ENCODE measurements around the gene GHRH.

The GHRH gene

DNA sequence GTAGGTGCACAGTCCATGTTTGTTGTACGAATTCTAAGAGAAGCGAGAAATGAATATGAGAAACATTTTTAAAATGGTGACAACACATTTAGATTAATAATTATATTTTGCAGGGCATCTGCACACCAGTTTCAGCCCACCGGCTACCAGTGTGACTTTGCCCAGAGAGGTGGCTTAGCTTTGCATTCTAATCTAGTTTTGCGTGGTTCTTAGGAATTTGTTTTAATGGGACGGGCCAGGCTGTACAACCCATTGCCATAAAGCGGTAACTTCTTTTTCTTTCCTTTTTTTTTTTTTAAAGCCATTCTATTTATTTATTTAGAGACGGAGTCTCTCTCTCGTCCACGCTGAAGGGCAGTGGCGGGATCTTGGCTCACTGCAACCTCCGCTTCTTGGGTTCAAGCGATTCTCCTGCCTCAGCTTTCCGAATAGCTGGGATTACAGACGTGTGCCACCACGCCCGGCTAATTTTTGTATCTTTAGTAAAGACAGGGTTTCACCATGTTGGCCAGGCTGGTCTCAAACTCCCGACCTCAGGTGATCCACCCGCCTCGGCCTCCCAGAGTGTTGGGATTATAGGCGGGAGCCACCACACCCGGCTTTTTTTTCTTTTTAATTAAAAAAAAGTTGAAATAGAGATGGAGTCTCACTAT is 28.7 kb upstream of the GHRH start:
- DNase-seq: no peak

DNA sequence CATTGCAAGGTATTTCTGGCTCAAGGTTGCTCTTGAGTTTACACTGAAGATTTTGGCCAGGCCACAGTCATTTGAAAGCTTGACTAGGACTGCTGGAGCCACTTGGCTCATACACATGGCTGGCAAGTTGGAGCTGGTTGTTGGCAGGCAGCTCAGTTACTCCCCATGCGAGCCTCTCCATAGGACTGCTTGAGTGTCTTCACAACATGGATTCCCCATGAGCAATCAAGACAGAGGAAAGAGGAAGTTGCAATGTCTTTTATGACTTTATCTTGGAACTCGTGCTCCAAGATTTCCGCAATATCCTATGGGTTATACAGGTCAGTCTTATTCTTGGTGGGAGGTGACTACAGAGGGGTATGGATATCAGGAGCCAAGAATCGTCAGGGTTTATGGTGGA is 26.5 kb upstream of the GHRH start:
- no peak for DNase-seq

DNA sequence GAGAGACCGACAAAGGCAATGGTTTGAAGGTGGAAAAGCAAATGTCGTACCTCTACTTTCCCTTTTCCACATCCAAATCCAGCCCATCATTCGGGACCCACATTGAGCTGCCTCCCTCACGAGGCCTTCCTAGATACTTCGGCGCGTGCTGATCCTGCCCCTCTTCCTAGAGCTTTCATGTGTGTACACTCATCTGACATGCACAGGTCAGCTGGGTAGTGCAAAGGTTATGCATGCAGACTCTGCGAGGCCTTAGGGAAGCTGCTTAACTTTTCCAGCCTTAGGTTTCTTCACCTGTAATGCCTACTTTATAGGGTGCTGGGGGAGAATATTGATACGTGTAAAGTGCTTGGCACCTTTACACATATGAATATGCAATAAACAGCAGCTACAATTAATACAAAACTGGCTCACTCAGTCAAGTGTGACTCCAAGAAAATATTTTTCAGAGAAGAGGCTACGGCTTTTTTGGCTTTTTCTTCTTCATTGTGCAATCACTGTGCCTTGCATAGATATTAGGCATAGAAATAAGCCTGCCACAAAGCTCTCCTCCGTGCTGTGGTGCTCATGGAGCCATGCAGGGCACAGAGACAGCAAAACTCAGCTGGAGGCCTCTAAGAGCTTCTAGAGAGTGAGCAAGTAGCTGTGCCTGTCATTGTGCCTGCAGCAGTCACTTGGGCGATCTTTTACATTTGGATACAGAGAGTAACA is 24.2 kb upstream of the GHRH start:
- DNase-seq: no peak

DNA sequence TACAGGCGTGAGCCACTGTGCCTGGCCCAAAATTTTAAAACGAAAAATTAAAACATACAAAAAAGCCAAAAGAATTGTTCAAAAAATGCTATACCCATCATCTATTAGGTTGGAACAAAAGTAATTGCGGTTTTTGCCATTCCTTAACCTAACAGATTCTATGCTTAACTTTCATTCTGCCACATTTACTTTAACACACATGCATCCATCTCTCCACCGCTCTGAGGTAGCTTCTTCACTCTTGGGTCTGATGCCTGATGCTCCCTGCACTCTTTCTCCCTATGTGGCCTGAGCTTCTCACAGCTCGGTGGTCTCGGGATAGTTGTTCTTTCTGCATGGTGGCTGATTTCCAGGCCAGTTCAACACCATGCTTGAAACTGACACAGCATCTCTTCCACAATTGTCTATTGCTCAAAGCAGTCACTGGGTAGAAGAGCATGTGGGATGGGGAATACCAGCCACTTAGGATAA is 23.1 kb upstream of the GHRH start:
- DNase-seq: no peak

DNA sequence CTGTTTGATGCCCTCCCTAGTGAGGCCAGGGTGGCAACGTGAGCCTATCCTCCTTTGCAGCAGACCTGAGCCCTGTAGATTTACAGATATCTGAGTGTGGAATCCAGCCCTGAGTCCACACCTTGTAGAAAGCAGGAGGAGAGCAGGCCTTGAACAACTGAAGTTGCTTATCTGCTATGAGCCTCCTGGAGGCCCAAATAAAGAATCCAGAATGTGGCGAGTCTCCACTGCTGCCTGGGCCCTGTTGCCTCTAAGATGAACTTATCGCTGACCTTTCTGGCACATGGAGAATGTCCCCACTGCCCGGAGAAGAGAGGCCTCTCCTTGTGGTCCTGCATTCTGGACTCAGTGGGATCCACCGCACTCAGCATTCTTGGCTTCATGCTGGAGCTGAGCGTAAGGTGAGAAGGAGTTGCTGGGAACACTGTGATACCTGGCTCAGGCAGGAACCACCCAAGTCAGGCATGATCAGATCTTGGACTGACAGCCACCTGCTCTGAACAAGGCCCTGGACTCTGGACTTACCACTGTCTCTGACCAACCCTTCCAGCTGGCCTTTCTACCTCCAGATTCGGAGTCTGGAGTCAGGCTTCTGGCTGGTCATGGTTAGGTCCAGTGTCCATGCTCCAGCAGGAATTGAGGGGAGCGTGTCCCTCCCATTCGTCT is 22.0 kb upstream of the GHRH start:
- DNase-seq: no peak

DNA sequence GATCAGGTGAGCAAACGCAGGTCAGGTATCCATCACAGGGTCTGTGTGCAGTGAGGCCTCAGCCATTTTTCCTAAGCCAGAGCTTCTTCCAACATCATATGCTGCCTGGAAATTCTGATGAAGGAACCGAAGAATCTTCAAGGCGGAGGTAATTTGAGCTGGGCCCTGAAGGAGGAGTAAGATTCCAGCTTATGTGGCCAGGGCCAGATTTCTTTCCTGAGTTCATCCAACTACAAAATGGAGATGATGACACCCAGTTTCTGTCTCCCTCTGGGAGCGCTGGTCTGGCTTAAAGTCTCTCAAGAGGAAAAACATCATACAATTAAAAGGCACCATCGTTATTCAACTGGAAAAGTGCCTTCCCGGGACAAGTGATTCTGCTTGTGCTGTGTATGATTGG is 20.9 kb upstream of the GHRH start:
- peak; percentile 50 for DNase-seq

DNA sequence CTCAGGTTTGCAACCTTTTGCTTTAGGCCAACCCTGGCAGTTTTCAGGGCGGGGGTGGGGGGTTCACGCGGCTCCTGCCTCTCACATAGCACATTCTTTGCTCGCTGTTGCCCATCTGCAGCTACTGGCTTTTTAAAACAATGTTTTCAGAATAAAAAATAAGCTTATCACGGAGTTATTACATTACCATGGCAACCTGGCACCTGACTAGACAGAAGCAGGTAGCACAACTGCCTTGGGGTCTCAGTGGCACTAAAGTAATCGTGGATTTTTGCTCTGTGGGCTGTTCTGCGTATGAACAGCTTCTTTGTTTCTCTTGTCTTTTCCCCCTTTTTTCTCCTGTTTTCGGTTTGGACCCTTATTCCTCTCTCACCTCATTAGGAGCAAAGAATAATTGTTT is 18.8 kb upstream of the GHRH start:
- no peak for DNase-seq

DNA sequence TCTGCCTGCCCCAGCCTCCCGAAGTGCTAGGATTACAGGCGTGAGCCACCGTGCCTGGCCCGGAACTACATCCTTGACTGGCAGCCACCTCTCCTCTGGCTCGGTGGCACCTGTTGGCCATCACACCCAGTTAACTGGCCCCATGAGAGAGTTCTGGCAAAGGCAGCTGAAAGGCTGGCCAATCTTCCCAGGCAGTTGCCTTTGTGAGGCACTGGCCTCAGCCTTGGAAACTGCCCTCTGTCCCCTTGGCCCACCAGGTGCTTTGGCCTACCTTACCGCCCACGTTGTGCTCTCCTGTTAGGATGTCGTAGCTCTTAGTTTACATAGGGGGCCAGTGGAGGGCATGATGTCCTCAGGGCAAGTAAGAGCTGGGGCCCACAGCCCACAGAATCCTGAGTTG is 18.2 kb upstream of the GHRH start:
- DNase-seq: no peak

DNA sequence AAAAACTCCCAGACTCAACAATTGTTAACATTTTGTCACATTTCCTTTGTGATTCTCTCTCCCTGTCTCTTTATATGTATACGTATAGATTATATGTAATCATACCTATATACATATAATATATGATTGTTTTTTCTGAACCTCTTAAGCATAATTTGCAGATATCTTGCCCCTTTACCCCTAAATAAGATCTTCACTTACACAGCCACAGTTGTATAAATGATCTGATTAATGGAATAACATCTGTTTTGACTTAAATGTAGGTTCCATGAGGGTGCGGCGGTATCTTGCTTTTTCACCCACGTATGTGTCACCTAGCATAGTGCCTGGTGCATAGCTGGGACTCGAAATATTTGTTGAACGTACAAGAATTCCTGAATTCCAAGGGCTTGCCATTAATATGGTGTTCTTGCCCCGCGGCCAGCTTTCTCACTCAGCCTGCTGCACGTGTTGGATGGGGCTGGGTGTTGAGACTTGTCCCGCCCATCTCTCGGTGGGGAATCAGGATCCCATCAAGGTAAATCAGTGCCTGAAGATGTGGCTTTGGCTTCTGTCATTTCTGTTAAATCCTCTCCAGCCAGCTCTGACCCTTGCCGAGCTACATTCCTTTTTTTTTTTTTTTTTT is 17.5 kb upstream of the GHRH start:
- DNase-seq: no peak

DNA sequence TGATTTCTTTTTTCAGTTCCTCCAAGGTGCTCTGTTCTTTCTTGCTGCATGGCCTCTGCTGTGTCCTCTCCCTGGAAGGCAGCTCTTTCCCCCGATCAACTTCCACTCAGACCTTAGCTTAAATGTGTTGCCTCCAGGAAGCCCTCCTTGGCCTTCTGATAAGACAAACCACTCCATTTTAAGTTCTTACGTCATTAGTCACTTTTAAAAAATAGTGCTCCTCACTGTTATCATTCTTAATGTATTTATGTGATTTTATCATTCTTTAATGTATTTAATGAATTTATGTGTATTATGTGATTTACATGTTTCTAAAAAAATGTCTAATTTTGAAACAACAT is 15.6 kb upstream of the GHRH start:
- DNase-seq: no peak

DNA sequence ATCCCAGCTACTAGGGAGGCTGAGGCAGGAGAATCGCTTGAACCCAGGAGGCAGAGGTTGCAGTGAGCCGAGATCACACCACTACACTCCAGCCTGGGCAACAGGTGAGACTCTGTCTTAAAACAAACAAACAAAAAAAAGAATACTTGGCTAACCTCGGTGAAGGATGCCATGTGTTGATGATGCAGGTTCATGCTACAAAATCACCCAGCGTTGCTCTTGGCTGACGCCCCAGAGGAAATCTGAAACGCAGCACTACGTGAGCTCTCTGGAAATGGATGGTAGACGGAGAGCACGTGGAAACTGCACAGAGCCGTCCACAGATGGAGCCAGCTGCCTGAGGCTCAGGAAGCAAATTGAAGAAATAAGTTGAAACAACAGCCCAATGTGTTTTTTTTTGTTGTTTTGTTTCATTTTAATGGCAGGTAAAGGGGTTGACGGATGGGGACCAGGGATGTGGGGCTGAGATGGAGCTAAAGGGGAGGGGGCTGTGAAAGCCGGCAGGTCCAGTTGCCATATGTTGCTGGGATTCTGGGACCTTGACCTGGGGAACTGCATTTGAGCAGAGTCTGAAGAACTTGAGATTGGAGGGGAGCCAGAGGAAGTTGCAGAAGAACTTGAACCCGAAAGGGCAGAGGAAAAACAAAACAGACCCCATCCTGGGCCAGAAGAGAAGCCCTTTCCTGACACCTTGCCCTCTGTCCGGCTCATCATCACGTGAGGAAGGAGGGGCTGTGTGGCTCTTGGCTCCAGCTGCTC is 15.1 kb upstream of the GHRH start:
- peak; percentile 73 for DNase-seq

DNA sequence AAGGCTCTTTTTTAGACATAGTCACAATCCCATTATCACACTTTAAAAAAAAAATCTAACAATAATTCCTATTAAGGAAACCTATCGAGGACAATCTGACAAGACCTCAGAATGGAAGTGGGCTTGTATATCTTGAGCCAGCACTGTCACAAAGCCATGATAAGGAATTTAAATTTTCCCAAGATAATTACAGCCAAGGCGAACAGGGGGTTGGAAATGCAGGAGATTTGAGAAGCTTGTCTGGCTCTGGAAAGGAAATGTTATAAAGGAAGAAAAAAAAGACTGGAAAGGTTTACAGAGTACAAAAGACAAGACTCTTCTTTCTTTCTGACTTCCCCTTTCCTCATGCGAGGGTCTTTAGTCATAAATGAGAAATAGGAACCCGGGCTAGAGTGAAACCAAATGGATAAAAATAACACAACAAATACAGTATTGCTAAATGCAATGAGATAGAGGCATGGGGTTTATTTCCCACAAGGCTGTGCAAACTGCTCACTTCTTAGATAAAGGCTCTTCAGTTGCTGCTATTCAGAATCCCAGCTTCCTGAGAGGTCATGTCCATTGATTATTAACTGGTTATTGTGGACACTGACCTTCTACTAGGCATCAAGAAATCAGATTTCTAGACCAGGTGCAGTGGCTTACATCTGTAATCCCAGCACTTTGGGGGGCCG is 13.4 kb upstream of the GHRH start:
- no peak for DNase-seq

DNA sequence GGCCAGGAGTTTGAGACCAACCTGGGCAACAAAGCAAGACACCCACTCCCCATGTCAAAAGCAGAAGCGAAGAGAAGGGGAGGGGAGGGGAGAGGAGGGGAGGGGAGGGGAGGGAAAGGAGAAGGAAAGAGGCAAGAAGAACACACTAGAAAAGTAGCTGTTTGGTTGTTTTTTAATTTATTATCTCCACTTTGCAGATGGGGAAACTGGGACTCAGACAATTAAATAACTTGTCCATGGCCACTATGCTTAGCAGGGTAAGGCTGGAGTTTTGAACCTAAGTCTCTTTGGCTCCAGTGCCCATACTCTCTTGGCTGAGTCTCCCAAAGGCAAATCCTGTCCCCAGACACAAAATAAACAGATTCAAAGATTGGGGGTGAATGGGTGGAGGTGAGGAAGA is 12.4 kb upstream of the GHRH start:
- DNase-seq: no peak

DNA sequence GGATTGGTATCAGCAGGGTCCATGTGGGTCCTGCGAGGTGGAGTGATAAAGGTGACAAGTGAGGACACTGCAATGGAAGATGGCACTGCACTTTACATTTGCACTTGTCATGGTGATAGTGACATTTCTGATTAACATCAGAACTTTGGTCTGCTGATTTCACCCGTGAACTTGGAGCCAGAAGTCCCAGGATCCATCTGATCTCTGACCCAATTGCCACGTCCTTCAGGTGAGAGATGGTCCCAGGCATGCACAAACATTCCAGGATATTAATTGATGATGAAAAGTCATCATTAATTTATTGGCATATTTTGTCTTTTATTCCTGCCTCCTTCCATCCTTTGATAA is 9.8 kb upstream of the GHRH start:
- DNase-seq: no peak

DNA sequence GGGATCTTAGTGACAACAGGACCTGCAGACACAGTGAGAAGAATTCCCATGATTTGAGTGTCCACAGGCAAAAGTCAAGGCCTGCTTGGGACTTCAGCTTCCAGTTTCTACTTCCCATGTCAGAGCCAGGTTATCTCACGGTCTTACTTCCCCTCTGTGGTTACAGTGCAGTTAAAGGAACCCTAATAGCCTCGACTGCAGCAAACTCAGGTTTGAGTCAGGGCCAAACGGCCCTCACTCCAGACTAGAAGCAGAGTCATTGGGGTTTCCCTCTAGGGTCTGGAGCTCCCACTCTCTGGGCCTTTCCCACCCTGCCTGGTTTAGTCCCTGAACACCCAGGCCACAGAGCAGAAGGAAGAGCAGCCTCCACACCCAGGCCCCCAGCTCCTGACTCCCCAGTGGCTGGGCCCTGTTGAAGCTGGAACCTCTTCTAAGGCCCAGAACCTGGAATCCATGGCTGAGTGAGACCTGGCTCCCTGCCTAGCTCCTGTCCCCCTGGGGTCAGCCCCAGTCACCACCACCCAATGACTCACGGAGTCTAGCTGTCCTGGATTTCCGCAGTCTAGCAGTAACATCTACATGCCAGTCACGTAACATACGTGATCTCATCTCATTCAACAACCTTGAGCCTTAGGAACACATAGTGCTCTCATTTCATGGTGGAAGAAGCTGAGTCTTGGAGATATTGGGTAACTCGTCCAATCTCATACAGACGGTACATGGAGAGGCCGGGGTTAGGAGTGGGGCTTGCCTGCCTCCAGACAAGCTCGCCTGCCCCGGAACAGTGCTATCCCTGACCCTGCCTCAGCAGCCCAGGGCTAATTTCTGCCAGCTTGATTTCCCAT is 9.2 kb upstream of the GHRH start:
- DNase-seq: no peak

DNA sequence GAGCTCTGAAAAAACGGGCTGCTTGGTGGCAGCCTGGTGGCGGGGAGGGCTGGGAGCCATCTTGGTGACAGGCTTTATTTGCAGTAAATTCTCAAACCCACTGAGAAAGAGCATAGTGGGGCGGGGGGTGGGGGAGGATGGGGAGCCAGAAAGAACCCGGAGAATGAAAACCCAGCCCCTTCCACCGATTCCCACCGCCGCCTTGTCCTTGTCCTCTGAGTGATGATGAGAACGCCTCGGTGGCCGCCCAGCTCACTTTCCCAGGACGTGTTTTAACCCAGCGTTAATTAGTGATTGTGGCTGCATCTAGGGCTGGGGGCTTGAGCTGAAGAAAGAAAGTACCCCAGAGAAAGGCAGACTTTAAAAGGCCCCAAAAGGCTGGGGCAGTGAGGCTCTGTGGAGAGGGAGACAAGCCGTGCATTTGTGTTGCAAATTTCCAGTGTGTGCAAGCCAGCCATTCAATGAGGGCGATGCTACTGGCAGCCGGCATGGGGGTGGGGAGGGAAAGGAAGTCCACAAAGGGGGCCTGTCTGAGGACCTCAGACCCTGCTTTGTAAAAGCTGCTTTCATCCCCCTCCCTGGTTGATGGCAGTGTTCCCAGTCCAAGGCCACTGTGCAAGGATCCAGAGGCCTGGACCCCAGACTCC is 6.2 kb upstream of the GHRH start:
- no peak for DNase-seq

DNA sequence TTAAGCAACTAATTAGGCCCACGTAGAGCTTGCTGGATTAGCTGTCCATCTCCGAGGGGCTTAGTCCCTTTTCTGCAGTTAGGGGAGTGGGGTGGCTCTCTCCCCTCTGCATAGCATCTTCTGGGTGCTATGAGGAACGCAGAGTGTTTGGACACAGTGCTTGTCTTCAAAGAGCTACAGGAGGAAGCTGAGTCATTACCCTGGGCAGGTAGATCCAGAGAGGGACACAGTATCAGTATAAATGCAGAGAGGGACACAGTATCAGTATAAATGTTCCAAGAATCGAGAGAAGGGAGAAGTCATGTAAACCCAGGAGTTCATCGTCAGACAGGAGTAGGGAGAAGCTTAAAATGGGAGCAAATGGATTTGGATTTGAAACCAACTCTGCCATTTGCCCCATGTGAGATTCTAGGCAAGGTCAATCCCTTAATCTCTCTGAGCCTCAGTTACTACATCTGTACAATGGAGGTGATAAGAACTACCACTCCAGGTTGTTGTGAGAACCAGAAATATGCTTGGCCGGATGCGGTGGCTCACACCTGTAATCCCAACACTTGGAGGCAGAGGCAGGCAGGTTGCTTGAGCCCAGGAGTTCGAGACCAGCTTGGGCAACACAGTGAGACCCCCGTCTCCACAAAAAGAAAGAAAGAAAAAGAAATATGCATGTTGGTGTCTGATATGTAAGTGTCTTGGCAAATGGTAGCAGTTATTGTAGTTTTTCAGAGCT is 5.5 kb upstream of the GHRH start:
- no peak for DNase-seq

DNA sequence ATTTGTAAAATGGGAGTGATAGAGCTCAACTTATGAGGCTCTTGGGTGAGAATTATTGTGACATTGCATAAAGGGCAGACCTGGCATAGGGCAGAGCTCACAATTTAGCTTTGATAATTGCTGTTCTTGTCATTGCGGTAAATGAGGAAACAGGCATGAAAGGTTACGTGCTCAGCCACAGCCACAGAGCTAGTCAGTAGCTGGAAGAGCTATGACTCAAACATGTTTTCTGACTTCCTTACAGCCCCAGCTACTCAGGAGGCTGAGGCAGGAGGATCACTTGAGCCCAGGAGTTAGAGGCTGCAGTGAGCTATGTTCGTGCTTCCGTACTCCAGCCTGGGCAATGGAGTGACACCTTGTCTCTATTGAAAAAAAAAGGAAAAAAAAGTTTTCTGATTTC is 3.5 kb upstream of the GHRH start:
- DNase-seq: no peak

DNA sequence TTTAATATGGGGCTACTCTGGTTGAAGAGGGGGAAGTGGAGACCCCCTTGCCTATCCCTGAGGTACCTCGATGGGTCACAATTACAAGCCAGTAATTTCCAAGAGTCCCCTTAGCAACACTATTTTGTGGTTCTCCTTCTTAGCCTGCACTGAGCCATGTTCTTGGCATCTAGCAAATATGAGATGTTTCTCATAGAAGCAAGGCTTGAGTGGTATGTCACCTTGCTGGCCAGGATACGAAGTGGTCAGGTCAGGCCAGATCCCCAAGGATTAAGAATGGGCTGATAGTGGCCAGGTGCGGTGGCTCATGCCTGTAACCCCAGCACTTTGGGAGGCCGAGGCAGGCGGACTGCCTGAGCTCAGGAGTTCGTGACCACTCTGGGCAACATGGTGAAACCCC is 2.1 kb upstream of the GHRH start:
- no peak for DNase-seq

DNA sequence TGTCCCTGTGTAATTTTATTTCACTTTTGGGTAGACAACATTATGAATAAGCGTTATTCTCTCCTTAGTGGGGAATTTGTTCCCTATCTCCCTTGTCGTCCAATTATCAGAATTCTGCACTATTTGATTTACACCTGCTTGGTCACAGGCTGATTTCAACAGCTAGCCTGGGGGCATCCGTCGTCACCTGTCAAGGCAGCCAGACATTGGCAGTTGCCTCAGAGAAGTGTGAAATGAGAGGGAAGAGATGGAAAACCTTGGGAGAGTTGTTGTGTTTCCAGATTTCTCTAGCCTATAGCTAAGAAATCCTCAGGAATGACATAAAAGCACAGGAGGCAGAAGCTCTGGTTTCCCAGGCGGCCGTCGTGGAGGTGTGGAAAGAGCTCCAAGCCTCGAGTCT is 891 bp upstream of the GHRH start:
- no peak for DNase-seq

DNA sequence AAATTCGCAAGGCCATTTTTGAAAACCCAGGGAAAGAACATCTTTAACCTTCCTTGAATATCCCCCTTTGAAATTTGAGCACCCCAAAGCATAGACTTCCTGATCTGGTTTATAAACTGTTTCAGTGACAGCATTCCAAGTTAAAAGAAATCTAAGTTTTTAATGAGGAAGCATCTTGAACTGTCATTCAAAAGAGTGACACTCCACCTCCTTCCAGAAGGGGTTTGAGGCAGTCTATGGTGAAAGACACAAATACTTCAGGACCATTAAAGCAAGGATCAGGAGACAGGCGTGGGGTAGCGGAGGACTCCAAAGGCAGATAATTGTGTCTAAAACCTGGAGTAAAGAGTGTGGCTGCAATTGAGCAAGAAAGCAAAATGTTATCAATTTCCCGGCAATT is 691 bp downstream of the GHRH start:
- DNase-seq: no peak

All from femur (tissue), 1 donor.